ENCODE data around the gene SPAAR.

- TF ChIP-seq EZH2phosphoT487 (IDR thresholded peaks at IDR 0.05; ENCODE audit: borderline replicate concordance) (no peak), CTCF (conservative IDR thresholded peaks at IDR 0.05; ENCODE audit: low read length) (no peak)
Measured at GRCh38 chr9:35904338-35904737, 5.0 kb upstream of the SPAAR start.

All from Loucy (cell line).